Measurements from ENCODE around the gene TMEM258. TPM values are rescaled to one million over a fixed set of nuclear protein-coding genes. Genes with fewer than 3 reads are reported as not detected.

The TMEM258 gene
- total RNA-seq, 3 donors from 2014 or later, result 35.4 to 55.4 (median 35.7) TPM

GRCh38 chr11:61773356-61773755 is 19.0 kb downstream of the TMEM258 start:
- H3K27ac ChIP-seq, result no peak overlapping the region
- no peaks in the 10 kb centered on the region for H3K36me3 ChIP-seq
- no peak overlapping the region for H3K4me3 ChIP-seq
- intact Hi-C loops (cut with DNase I; ENCODE audit: low total_unique reads), result no loop called here
- H3K4me1 ChIP-seq, result no peaks in the 10 kb centered on the region
- no peaks in the 10 kb centered on the region for H3K9me3 ChIP-seq
- no peak for DNase-seq (ENCODE audit: low spot score in 2 of 2)
- H3K27me3 ChIP-seq, result no peaks in the 10 kb centered on the region
- no peak for TF ChIP-seq POLR2AphosphoS5 (IDR thresholded peaks at IDR 0.05)
- no peak for TF ChIP-seq CTCF (IDR thresholded peaks at IDR 0.05)
- no peak for TF ChIP-seq POLR2A (IDR thresholded peaks at IDR 0.05)

GRCh38 chr11:61771985-61772455 is 20.4 kb downstream of the TMEM258 start:
- H3K4me3 ChIP-seq, result no peak overlapping the region
- H3K27me3 ChIP-seq, result no peaks in the 10 kb centered on the region
- no peaks in the 10 kb centered on the region for H3K9me3 ChIP-seq
- intact Hi-C loops (cut with DNase I; ENCODE audit: low total_unique reads), result no loop called here
- no peaks in the 10 kb centered on the region for H3K4me1 ChIP-seq
- TF ChIP-seq POLR2A (IDR thresholded peaks at IDR 0.05), result no peak
- no peak for TF ChIP-seq CTCF (IDR thresholded peaks at IDR 0.05)
- TF ChIP-seq POLR2AphosphoS5 (IDR thresholded peaks at IDR 0.05), result no peak
- no peaks in the 10 kb centered on the region for H3K36me3 ChIP-seq
- no peak for DNase-seq (ENCODE audit: low spot score in 2 of 2)
- H3K27ac ChIP-seq, result no peak overlapping the region

GRCh38 chr11:61771195-61771894 is 21.1 kb downstream of the TMEM258 start:
- intact Hi-C loops (cut with DNase I; ENCODE audit: low total_unique reads), result no loop called here

GRCh38 chr11:61769946-61770683 is 22.3 kb downstream of the TMEM258 start:
- Histone ChIP-seq H3K27ac (no peak overlapping the region), H3K4me3 (no peak overlapping the region), H3K4me1 (no peaks in the 10 kb centered on the region), H3K36me3 (no peaks in the 10 kb centered on the region), H3K9me3 (no peaks in the 10 kb centered on the region), H3K27me3 (no peaks in the 10 kb centered on the region)
- intact Hi-C loops (cut with DNase I; ENCODE audit: low total_unique reads), result no loop called here
- TF ChIP-seq POLR2AphosphoS5 (IDR thresholded peaks at IDR 0.05) (no peak), CTCF (IDR thresholded peaks at IDR 0.05) (no peak), POLR2A (IDR thresholded peaks at IDR 0.05) (no peak)
- DNase-seq (ENCODE audit: low spot score in 2 of 2), result no peak

More at GRCh38 chr11:61771195-61771894, 21.1 kb downstream of the TMEM258 start:
- Histone ChIP-seq H3K36me3 (no peaks in the 10 kb centered on the region), H3K9me3 (no peaks in the 10 kb centered on the region), H3K27me3 (no peaks in the 10 kb centered on the region), H3K4me3 (no peak overlapping the region), H3K4me1 (no peaks in the 10 kb centered on the region), H3K27ac (no peak overlapping the region)
- no peak for DNase-seq (ENCODE audit: low spot score in 2 of 2)
- TF ChIP-seq CTCF (IDR thresholded peaks at IDR 0.05) (no peak), POLR2AphosphoS5 (IDR thresholded peaks at IDR 0.05) (no peak), POLR2A (IDR thresholded peaks at IDR 0.05) (no peak)
